LHCN-M2 (cell line): Measurements from ENCODE around the gene STPG2. TPM values are rescaled to one million over a fixed set of nuclear protein-coding genes. Genes with fewer than 3 reads are reported as not detected.
A peak's percentile ranks its signal among the peaks of the same experiment; 100 is the strongest.

Source experiments
- DNase-seq: peaks from one replicate; pipeline ENCODE4 v3.0.0-alpha.2; 2012; ENCODE audit warnings: low read depth
- total RNA-seq: library from RNA; depleted of rRNA; stranded (reverse); fragments of >200 nt; gene quantifications from 2 replicates; pipeline ENCODE4 v1.2.3, GENCODE V29; 2014

Gene STPG2
- total RNA-seq, 1 experiment from 2014 or later = 0.11 TPM

DNA sequence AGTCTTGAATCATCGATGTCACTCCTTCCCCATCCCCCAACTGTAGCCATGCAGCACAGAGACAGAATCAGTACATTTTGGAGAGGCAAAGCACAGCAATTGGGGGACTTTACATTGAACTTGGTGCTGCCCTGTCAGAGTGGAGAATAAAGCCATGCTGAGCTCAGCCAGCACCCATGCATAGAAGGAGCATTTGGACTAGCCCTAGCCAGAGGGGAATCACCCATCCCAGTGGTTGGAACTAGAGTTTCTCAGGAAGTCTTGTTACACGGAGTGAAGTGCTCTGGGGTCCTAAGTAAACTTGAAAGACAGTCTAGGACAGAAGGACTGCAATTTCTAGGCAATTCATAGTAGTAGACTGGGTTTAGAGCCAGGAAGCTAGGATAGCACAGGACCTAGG is 49.6 kb downstream of the STPG2 start:
- DNase-seq = no peak

DNA sequence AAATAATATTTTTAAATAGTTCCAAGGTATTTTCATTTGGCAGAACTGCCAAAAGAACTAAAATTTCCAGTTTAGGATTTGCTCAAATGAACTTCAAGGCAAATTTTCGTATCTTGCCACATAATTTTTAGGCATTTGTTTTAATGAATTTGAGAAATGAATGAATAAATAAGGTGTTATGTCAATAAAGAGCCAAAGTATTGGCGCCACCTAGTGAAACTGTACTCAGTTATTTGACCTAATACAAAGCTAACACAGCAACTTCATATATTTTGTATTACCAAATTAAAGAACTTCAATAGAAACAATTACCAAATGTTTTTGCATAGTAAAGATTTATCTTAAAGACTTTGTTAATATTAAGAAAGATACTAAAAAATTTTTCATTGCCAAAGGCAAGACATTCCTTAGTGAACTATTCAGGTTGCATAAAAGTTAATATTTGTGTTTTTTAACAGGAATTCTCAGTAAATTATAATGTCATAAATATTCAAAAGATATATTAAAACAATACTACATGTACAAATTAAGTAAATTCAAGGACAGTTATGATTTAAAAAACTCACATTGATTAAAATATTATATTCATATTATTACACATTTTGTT is 50.3 kb downstream of the STPG2 start:
- DNase-seq = peak; percentile 13

DNA sequence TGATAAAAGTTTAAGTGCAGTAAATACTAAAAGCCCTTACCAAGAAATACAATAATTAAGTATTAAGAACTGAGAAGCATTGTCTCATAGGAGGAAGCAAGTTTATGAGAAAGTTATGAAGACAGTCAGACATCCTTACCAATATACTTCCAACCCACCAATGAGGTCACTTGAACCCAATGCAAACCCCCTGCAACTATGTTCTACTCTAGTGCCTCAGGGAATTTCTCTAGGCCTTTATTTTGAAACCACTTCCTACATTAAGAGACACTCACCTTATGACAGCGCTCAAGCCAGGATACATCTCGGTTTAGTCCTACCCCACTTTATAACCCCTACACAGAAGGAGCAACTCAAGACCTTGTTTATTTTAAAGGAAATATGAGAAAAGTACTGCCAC is 61.3 kb downstream of the STPG2 start:
- no peak for DNase-seq

DNA sequence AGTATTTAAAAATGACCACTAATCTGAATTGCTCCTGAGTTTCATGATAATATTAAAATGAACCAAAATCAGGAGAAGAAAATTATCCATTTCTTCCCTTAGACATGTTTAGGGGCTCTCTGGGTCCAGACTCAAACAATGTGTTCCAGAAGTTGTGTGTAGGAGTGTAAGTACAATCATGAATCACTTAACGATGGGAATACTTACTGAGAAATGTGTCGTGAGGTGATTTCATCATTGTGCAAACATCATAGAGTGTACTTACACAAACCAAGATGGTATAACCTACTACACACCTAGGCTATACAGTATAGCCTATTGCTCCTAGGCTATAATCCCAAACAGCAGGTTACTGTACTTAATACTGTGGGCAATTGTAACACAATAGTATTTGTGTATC is 74.8 kb downstream of the STPG2 start:
- no peak for DNase-seq

DNA sequence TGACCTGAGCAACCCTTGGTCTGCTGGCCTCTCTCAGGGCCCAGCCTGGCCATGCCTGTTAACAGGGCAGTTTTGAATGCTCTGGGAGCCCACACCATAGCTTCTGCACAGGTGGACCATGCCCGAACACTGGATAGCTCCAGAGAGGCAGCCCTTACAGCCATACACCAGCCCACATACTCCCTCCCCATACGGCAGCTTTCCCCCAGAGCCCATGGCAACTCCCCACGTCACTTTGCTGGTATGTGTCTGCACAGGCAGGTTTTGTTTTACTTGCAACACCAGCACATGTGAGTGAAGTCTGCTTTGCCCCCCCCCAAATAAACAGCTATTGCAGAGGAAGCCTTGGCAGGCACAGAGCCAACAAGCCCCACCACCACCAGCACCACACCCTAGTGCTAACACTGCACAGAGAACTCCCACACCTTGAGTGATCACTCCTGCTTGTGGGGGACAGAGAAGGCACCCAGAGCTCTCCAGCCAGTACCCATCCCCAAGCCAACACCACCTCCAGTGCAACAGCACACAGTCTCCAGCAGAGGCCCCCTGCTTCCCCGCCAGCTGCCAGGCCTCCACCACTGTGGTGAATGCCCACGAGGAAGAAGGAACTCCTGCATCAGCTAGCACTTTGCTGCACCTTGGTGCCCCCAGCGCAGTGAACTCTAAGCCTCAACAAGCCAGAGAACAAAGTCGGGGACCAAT is 87.3 kb downstream of the STPG2 start:
- no peak for DNase-seq

DNA sequence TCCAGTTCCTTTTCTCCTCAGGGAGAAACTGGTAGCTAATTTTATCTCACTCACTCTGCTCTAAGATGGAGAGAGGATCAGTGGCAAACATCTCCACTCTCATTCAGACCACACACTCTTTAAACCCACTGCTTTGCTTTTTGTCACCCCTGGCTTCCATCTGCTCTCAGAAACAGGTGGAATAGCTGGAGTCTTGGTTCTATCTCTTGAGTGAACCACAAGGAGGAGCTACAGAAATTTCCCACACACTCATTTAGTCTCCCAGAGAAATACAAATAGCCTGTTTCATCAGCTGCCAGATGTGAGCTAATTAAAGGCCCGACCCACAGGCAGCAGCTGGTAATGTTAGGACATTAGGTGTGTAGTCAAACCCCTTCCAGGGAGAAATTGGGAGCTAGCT is 96.6 kb downstream of the STPG2 start:
- DNase-seq = peak; percentile 18

- DNase-seq = no peak
These were observed 113.2 kb downstream of the STPG2 start for GRCh38 chr4:98030059-98030458.

- peak; percentile 43 for DNase-seq
These were observed 115.4 kb downstream of the STPG2 start for GRCh38 chr4:98027827-98028226.

- DNase-seq = no peak
These were observed 116.9 kb downstream of the STPG2 start for GRCh38 chr4:98026362-98026761.

GRCh38 chr4:98006814-98007412 is 136.4 kb downstream of the STPG2 start:
- DNase-seq = no peak

DNA sequence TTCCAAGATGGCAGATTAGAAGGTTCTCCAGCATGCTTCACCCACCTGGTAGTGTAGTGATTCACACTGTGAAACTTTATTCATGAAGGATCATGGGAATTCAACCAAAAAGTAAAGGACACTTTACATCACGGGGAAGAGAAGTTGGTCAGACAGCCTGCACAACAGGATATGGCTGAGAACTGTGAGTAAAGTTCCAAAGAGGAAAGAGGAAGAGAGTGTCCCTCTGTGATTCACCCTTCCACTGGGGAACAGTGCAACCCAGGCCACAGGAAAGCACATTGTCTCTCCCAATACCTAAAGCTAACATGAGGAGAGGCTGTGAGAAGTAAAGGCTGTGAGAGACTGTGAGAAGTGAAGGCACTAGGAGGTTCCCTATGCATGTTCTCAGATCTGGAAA is 137.2 kb downstream of the STPG2 start:
- no peak for DNase-seq

DNA sequence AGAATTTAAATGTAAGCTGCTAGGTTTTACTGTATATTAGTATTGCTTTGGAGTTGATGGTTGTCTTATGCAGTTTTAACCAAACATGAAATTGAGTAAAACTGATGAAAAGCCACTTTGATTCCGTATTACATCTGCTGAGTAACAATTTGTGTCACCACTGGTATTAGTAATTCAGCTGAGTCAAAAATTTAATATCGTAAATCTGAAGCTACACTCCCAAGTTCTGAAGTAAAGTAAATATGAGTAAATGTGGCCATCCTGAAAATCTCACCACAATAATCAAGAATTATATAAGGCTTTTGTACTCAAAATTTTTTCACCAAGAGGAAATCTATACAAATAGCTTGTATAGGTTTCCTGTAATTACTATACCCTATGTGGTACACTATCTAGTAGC is 142.3 kb downstream of the STPG2 start:
- no peak for DNase-seq

DNA sequence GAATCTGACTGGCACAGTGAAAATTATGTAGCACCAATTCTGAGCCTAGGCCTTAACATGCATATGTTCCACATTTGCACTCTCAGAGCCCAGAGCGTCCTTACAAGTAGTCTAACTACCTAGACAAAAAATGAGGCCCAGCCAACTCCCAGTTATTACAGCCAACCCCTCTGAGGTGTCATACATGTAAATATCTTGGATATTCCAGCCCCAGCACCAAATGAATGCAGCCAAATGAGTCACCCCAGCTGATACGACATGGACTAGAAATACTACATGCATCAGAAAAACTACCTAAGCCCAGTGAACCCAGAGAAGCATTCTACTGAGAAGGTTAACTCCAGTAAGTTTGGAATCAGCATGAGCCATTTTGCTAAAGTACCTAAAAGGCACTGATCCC is 145.1 kb downstream of the STPG2 start:
- no peak for DNase-seq

DNA sequence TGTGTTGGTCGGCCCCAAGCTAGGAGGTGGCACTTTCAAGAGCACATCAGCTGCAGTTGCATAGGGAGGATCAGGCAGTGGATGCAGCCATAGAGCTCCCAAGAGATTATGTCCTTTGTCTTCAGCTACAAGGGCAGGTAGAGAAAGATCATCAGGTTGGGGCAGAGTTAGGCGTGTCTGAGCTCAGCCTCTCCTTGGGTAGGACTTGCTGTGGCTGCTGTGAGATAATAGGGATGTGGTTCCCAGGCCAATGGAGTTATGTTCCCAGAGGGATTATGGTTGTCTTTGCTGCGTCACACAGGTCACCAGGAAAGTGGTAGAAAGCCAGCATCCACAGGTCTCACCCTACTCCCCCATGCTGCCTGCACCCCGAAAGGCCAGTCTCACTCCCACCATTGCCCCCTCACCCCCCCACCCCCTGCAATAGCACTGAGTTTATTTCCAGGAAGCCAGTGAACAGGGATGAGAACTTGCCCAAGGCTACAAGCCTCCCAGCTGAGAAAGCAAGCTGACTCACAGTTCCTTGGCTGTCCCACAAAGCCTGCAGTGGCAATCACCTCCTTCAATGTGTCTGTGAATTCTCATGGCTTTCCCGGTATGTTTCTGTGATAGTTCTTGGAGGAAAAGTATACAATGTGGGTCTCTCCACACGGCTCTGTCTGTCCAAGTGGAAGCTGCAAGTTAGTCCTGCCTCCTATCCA is 148.4 kb downstream of the STPG2 start:
- DNase-seq = no peak

DNA sequence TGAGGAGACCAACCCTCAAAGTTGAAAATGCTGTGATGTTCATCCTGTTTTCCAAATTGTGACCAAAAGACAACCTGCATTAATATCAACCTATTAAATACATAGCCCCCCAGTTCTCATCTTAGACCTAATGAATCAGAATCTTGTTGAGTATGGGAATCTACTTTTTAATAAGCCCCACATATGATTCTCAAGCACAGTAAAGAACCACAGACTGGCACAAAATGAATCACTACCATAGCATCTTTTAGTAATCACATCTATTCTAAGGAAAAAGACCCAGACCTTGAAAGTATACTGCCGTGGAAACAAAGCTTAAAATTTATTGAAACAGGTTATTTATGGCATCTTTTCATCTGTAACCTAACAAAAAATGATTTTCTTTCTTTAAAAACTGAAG is 152.9 kb downstream of the STPG2 start:
- DNase-seq = no peak

DNA sequence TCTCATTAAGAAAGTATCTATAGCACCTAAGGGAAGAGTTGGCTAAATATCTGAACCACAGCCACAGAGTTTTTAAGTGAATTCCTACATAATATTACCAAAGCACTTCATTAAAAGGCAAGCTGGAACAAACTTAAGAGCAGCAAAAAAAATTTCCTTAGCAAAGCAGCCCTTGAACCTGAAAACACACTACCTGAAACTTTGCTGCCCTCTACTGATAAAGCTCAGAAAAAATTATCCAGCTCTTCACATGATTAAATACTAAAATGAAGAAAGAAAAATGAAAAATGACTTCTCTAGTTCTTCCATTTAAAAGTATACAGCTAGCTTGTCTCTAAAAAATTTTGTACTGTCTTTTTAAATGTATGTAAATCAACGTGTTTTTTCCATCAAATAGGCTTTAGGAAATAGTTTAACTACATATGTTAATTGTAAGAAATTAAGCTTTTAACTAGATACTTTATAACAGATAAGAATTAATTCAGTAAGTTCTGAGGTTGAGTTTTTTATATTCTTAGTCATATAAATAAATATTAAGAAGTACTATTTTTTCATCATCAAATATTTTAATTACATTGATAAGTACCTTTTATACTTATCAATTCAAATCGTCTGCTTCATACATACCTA is 156.1 kb downstream of the STPG2 start:
- peak; percentile 29 for DNase-seq

DNA sequence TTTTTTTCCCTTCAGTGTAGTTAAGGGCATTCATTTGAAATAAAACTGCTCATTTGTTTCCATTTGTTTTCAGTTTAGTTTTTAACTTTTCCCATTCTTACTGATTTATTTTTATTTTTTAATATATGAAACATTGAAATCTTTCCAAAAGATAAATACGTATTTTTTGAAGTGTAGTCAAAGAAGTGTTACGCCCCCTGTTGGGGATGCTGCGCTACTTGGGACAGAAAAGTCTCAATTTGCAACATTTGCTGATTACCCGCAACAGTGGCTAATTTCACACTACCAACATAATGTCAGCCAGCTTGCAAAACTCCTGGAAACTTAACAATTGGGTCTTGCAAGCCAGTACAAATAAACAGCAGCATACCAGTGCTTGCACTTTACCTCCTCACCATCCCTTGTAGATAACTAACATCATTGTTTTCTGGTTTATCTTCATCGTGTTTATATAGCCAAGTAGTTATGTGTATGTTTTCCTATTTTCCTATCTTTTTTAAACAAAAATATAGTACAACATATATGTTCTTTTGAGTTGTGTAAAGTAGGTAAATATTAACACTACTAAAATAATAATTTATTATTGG is 158.6 kb downstream of the STPG2 start:
- DNase-seq = peak; percentile 7

GRCh38 chr4:97978791-97979488 is 164.3 kb downstream of the STPG2 start:
- peak; percentile 12 for DNase-seq

DNA sequence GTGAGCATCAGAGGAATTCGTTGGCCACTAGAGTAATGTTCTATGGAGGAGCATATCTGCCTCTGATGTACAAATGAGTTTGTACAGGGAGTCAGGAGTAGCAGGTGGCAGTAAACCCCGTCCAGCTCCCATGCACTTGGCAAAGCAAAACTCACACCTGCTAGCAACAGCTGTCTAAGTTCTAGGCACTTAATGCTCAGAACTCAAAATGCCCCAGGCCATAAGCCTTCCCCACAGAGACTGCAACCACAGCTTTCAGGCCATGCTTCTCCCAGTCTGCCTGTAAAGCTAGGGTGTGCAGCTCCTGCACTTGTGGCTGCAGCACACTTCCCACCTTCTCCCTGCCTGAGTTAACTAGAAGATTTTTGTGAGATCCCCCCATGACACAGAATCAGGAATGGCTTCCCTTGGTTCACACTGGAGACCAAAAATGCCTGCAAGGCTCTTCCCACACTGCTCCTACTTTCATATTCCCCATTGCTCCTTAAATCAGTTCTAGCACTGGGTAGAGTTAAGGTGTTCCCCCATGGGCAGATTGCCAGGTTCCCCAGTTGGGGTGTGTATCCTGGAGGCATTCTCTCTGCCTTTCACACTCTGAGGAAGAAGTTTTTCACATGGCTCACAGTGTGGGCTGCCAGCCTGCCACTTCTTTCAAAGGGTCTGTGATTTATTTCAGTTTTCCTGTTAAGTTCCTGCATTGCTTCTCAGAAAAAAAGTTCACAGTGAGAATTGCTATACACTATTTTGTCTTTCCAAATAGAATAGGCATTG is 189.9 kb downstream of the STPG2 start:
- DNase-seq = peak; percentile 0

- no peak for DNase-seq
These were observed 190.5 kb downstream of the STPG2 start for GRCh38 chr4:97952763-97953162.
